B cell (primary cell): ENCODE data around the gene ATP1B3. TPM values are rescaled to one million over a fixed set of nuclear protein-coding genes. Genes with fewer than 3 reads are reported as not detected.

Experiments
- ATAC-seq: fragments of 200-7000 bp; cut with Tn5 transposase; one replicate; pipeline ENCODE4 v1.10.0; 2021; ENCODE audit warnings: low read depth, mild to moderate bottlenecking, moderate number of reproducible peaks, moderate library complexity
- CTCF ChIA-PET: fragments of 350-600 bp; sonication (Branson Sonifier 250); formaldehyde crosslinking; loops from one replicate; lab custom pipeline; 2021; ENCODE audit warnings: antibody characterized with exemption, inconsistent platforms; lab: Charles Lee
- POLR2A ChIA-PET: fragments of 350-600 bp; sonication (Branson Sonifier 250); formaldehyde crosslinking; loops from one replicate; lab custom pipeline; 2021; ENCODE audit warnings: antibody characterized with exemption; lab: Charles Lee
- DNase-seq: peaks from one replicate; pipeline ENCODE4 v3.0.0; 2013
- H2AFZ ChIP-seq: 2 replicates; pipeline ENCODE4 v1.6.1; 2012; ENCODE audit warnings: mild to moderate bottlenecking, low read depth, low read length; ENCODE audit not compliant: insufficient read depth, poor library complexity, severe bottlenecking
- H3K27ac ChIP-seq, 2 donors: 1 replicate in 1 of 2; 2 replicates in 1 of 2; pipeline ENCODE4 v1.5.1; 2012 to 2013; ENCODE audit warnings: low read length in 2 of 2, mild to moderate bottlenecking in 2 of 2, moderate library complexity in 1 of 2
- H3K27me3 ChIP-seq, 4 experiments: fragments of 200-600 bp in 1 of 4; sonication (generic) in 1 of 4; replicated peaks in 1 of 4; 1 replicate in 2 of 4; 2 replicates in 2 of 4; pipeline versions ENCODE4 v1.6.1 to v1.7.0; 2013 to 2016; ENCODE audit warnings: low read length in 3 of 4, mild to moderate bottlenecking in 2 of 4, mixed read lengths in 1 of 4, moderate library complexity in 1 of 4; ENCODE audit not compliant: insufficient read depth in 4 of 4, control insufficient read depth in 3 of 4; ENCODE audit errors: control extremely low read depth in 1 of 4
- H3K36me3 ChIP-seq, 2 experiments: replicated peaks in 1 of 2; 1 replicate in 1 of 2; 2 replicates in 1 of 2; pipeline versions ENCODE4 v1.6.1 to v1.7.1; 2013; ENCODE audit warnings: low read length in 1 of 2; ENCODE audit not compliant: insufficient read depth in 2 of 2, control insufficient read depth in 1 of 2; ENCODE audit errors: control extremely low read depth in 1 of 2, extremely low read depth in 1 of 2
- H3K4me1 ChIP-seq, 2 donors: fragments of 200-600 bp in 1 of 2; sonication (generic) in 1 of 2; 1 replicate in 1 of 2; 2 replicates in 1 of 2; pipeline versions ENCODE4 v1.5.1 to v1.6.1; 2013 to 2017; ENCODE audit warnings: low read length in 2 of 2; ENCODE audit not compliant: control insufficient read depth in 2 of 2, insufficient read depth in 2 of 2
- H3K4me2 ChIP-seq: replicated peaks from 2 replicates; pipeline ENCODE3; 2012; ENCODE audit warnings: mild to moderate bottlenecking, low read depth, low read length; ENCODE audit not compliant: poor library complexity, severe bottlenecking
- H3K4me3 ChIP-seq, 5 experiments: fragments of 200-600 bp in 1 of 5; sonication (generic) in 1 of 5; 1 replicate in 3 of 5; 2 replicates in 2 of 5; pipeline versions ENCODE4 v1.5.1 to v1.7.0; 2011 to 2016; ENCODE audit warnings: low read length in 4 of 5, mild to moderate bottlenecking in 4 of 5, low read depth in 2 of 5, control low read depth in 1 of 5, moderate library complexity in 1 of 5; ENCODE audit not compliant: insufficient read depth in 1 of 5; ENCODE audit errors: control extremely low read depth in 1 of 5, extremely low read depth in 1 of 5
- H3K79me2 ChIP-seq: fragments of 200-600 bp; sonication (generic); one replicate; pipeline ENCODE4 v1.6.0; 2016; ENCODE audit warnings: low read length; ENCODE audit not compliant: control insufficient read depth, insufficient read depth
- H3K9ac ChIP-seq: fragments of 200-600 bp; sonication (generic); 2 replicates; pipeline ENCODE4 v1.6.1; 2017; ENCODE audit warnings: mild to moderate bottlenecking, low read length, moderate library complexity
- H3K9me3 ChIP-seq, 3 donors: one replicate each; pipeline versions ENCODE4 v1.6.1 to v1.7.1; 2013; ENCODE audit warnings: low read length in 2 of 3; ENCODE audit not compliant: control insufficient read depth in 2 of 3, insufficient read depth in 1 of 3; ENCODE audit errors: control extremely low read depth in 1 of 3
- H4K20me1 ChIP-seq: 2 replicates; pipeline ENCODE4 v1.6.0; 2012; ENCODE audit warnings: mild to moderate bottlenecking, low read length; ENCODE audit not compliant: insufficient read depth, control insufficient read depth, poor library complexity, severe bottlenecking
- H3K27ac Mint-ChIP-seq: one replicate; pipeline ENCODE4 v1.8.0; 2021; ENCODE audit warnings: mixed read lengths
- H3K27me3 Mint-ChIP-seq: one replicate; pipeline ENCODE4 v1.8.0; 2021; ENCODE audit warnings: mixed read lengths
- H3K4me1 Mint-ChIP-seq: one replicate; pipeline ENCODE4 v1.8.0; 2021; ENCODE audit warnings: mixed read lengths
- H3K4me3 Mint-ChIP-seq: one replicate; pipeline ENCODE4 v1.8.0; 2021; ENCODE audit warnings: mixed read lengths
- H3K9me3 Mint-ChIP-seq: one replicate; pipeline ENCODE4 v1.8.0; 2022; ENCODE audit warnings: mixed read lengths; ENCODE audit not compliant: insufficient read depth
- CTCF ChIP-seq: fragments of 200-600 bp; IDR thresholded peaks from one replicate; pipeline ENCODE4 v1.8.0; 2022; ENCODE audit warnings: antibody characterized with exemption, mild to moderate bottlenecking
- EZH2 ChIP-seq: IDR thresholded peaks from 2 replicates; pipeline ENCODE4 v1.6.1; 2012; ENCODE audit warnings: borderline replicate concordance, low read depth, mild to moderate bottlenecking, moderate library complexity, low read length; ENCODE audit not compliant: insufficient read depth, poor library complexity, severe bottlenecking
- WGBS: methylation state at CpG from one replicate; pipeline ENCODE4 v1.1.5; 2013; ENCODE audit warnings: missing lambda C conversion rate; ENCODE audit not compliant: insufficient coverage; 5-methylcytosine and 5-hydroxymethylcytosine counted together
- intact Hi-C: fragments of 100-400 bp; cut with micrococcal nuclease; formaldehyde crosslinking; loops from one replicate; pipeline ENCODE4 v1.10.0; 2022
- polyA plus RNA-seq: library from polyadenylated mRNA; depleted of rRNA; stranded (reverse); fragments of >200 nt; gene quantifications from 2 replicates; pipeline ENCODE4 v1.2.3, GENCODE V29; 2012
- total RNA-seq, 2 donors: library from RNA; stranded (reverse); fragments of 120-200 nt in 1 of 2; gene quantifications; 1 replicate in 1 of 2; 2 replicates in 1 of 2; pipeline versions ENCODE4 v1.2.3 to v1.2.4, GENCODE V29; 2013 to 2022

Gene ATP1B3
- total and polyA plus RNA-seq, 2 donors (not counting 1 experiment from before 2014, with no cell fraction given): 20.7 to 28.8 TPM

GRCh38 chr3:141926929-141927328 lies 50.5 kb downstream of the ATP1B3 start:
- Histone ChIP-seq H3K36me3 (peaks cover 0 to 8% of the 10 kb centered on the region in 2 experiments), H3K9ac (no peak overlapping the region), H3K4me2 (no peak overlapping the region), H3K79me2 (no peaks in the 10 kb centered on the region), H3K27ac (no peak overlapping the region), H4K20me1 (no peaks in the 10 kb centered on the region), H2AFZ (no peak overlapping the region), H3K4me3 (no peak overlapping the region), H3K9me3 (peaks cover 0 to 3% (median 0%) of the 10 kb centered on the region in 3 donors), H3K27me3 (no peaks in the 10 kb centered on the region), H3K4me1 (no peaks in the 10 kb centered on the region)
- DNase-seq: no peak
- TF ChIP-seq CTCF (no peak), EZH2 (no peak)
- Mint-ChIP-seq H3K27me3 (no peaks in the 10 kb centered on the region), H3K4me3 (no peak overlapping the region), H3K9me3 (no peaks in the 10 kb centered on the region), H3K27ac (no peak overlapping the region), H3K4me1 (no peaks in the 10 kb centered on the region)
- POLR2A ChIA-PET: no interaction called here
- WGBS: 92% methylated on average over 5 of the region's 9 CpGs
- intact Hi-C loops: no loop called here
- no peak for ATAC-seq
- CTCF ChIA-PET: no interaction called here

GRCh38 chr3:141928631-141929270 lies 52.3 kb downstream of the ATP1B3 start:
- H3K9me3 Mint-ChIP-seq: no peaks in the 10 kb centered on the region
- ATAC-seq: no peak
- H3K27ac ChIP-seq: no peak overlapping the region
- no peaks in the 10 kb centered on the region for H3K79me2 ChIP-seq
- no peak overlapping the region for H3K4me3 ChIP-seq
- H3K4me3 Mint-ChIP-seq: no peak overlapping the region
- H3K27me3 Mint-ChIP-seq: no peaks in the 10 kb centered on the region
- H4K20me1 ChIP-seq: no peaks in the 10 kb centered on the region
- peaks cover 0 to 5% of the 10 kb centered on the region in 2 experiments for H3K36me3 ChIP-seq
- peaks cover 0 to 3% (median 0%) of the 10 kb centered on the region in 3 donors for H3K9me3 ChIP-seq
- no peak for TF ChIP-seq EZH2
- no peak for TF ChIP-seq CTCF
- CTCF ChIA-PET: no interaction called here
- DNase-seq: no peak
- WGBS: 97% methylated on average over 15 of the region's 15 CpGs
- H3K4me1 Mint-ChIP-seq: no peaks in the 10 kb centered on the region
- no peaks in the 10 kb centered on the region for H3K27me3 ChIP-seq
- H3K27ac Mint-ChIP-seq: no peak overlapping the region
- no peak overlapping the region for H3K4me2 ChIP-seq
- intact Hi-C loops: no loop called here
- no peak overlapping the region for H3K9ac ChIP-seq
- H3K4me1 ChIP-seq: no peaks in the 10 kb centered on the region
- POLR2A ChIA-PET: no interaction called here
- no peak overlapping the region for H2AFZ ChIP-seq
